GM12872 (cell line): ENCODE measurements around the gene BARX2.

Experiments
- TF ChIP-seq, protein P1 (sequence below): IDR thresholded peaks from 3 replicates; pipeline ENCODE4 v1.5.1; 2011; ENCODE audit warnings: low read depth, mild to moderate bottlenecking, low read length, moderate library complexity; ENCODE audit not compliant: insufficient read depth

BARX2 gene

DNA sequence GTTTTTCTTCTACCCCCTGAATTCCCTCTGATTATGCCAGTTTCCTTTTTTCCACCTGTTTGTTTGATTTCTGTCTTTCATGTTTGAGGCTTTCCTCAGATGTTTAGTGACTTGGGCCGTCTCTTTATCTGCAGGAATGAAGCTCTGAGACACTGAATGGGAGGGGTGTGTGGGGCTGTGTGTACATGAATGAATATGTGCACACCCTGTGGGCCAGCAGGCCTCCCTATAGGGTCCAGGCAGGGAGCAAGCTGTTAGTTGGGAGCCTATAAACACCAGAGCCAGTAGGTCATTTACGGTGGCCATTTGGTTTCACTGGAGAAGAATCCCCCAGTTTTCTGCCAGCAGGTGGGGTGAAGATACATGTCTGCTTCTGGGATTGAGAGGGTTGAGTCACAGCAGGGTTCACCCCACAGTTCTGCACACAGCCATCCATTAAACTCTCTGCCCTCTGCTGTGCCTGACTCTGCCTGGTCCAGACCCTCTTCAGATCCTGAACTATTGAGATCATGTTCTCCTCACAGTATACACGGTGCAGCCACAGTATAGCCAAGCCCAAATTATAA lies 34.8 kb downstream of the BARX2 start:
- TF ChIP-seq, protein P1, sequence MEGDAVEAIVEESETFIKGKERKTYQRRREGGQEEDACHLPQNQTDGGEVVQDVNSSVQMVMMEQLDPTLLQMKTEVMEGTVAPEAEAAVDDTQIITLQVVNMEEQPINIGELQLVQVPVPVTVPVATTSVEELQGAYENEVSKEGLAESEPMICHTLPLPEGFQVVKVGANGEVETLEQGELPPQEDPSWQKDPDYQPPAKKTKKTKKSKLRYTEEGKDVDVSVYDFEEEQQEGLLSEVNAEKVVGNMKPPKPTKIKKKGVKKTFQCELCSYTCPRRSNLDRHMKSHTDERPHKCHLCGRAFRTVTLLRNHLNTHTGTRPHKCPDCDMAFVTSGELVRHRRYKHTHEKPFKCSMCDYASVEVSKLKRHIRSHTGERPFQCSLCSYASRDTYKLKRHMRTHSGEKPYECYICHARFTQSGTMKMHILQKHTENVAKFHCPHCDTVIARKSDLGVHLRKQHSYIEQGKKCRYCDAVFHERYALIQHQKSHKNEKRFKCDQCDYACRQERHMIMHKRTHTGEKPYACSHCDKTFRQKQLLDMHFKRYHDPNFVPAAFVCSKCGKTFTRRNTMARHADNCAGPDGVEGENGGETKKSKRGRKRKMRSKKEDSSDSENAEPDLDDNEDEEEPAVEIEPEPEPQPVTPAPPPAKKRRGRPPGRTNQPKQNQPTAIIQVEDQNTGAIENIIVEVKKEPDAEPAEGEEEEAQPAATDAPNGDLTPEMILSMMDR: no peak

DNA sequence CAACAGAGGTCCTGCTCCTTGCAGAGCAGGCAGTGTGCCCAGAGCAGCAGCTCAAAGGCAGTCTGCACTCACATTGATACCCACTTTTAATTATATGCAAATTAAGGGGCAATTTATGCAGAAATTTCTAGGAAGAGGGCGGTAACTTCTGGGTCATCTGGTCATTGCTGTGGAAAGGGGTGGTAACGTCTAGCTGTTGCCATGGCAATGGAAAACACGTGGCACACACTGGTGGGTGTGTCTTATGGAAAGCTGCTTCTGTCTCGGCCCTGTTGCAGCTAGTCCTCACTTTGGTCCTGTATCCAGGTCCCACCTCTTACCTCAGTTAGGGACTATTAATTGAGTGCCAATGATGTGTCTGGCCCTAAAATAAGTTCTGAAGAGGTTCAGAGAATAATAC lies 36.8 kb downstream of the BARX2 start:
- TF ChIP-seq, protein P1: no peak

DNA sequence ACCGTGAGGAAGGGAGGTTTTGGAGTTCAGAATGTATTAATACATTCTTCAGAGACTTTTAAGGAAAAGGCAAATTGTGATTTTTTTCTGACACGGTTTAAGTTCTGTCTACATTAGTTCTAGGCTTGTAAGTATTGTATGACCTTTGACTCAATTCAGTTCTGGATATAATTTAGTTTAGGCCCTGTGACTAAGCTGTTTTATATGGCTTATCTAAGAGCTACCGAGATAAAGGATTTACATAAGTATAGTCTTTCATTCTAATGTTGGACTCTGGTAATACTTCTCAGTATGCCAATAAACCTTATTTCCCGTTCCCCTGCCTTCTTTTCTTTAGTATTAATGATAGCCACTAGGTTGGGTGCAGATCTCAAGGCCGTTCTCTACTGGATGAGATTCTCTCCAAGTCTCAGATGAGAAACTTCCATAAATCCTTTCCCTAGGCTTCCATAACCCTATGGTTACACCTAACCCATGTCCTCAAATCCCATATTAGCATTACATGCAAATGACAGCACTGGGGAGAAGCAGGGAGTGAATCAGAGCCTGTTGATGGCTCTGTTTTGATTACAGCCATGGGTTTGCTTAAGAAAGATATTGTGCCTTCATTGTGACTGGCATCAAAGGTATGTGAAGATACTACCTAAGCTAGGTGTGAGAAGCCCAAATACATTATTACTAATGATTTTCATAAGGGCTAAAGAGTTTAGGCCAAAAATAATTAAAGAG lies 38.7 kb downstream of the BARX2 start:
- TF ChIP-seq, protein P1: no peak

DNA sequence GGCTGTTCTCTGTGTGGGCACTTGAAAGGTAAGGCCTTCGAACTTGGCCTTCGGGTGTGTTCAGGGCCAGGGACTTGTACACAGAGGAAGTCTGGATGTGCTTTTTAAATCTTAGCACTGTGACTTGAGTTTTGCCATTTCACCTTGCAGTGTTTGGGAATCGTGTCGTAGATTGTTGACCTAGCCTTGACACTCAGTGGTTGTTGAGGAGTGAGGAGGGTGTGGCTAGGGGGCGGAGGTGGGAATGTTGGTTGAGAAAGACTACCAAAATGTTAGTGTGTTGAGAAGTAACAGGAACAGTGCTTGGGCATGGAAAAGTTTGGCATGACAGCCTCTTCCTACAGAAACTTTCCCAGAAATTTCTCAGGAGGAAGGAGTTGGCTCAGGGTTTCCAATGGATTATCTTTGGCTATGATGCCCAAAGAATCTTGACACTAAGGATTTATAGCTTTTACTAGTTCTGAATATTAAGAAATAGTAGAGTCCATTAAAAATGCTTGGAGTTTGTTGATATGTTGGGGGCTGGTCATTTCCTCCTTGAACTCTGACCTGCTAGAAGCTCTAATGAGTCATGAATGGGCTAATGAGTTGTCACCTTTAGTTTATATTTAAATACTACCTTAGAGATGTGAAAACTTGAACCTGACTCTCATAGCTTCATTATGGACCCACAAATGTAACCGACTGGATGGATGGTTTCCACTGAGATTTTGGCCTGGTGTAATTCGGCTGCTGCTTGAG lies 40.6 kb downstream of the BARX2 start:
- TF ChIP-seq, protein P1: no peak

DNA sequence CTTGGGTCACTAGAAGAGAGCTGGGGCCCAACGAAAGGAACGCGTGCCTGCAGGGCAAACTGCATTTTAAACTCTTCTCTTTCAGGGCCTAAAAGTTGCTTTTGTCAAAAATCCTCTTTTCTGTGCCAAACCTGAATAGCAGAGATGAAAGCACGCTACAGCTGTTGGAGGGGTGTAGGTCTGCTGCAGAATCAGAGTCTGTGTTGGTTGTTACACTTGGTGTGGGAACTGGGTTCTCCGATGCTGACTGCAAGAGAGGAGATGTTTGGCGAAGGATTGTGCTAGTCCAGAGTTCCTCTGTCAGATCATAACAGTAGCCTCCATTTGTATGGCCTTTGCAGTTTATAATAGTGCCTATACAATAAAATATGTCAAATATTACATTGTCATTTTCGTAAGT lies 41.8 kb downstream of the BARX2 start:
- TF ChIP-seq, protein P1: no peak

DNA sequence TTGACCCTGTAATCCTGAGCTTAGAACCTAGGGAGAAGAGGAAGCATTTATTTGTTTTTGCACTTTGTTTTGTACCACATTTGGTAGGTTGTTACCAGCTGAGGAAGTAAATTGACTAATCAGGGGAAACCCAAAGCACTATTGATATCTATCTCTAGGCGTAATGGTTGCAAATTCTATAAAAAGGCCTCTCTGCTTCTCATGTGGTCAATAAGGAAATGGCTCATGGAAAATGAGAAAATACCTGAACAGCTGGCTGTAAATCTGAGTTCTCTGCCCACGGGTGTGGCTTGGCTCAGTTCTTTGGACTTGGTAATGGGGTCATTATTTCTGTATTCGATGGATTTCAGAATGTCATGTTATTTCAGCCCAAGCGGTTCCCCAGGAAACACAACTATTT lies 42.4 kb downstream of the BARX2 start:
- TF ChIP-seq, protein P1: no peak

DNA sequence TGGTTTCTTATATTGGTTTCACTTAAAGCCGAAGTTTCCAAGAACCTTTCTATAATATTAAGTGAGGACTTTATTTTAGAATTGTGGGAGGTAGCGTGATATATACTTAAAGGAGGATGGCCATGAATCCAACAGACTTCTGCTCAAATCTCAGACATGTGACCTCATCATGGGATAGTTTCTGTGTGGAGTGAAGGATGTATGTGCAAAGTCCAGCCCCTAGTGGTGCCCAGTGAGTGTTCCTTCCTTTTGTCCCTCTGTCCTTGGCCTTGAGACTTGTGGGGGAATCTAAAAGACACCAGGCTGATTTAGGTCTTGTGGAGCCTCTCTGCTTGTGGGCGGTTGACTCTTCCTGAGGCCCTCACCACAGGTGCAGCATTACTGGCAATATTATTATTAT lies 43.7 kb downstream of the BARX2 start:
- TF ChIP-seq, protein P1: no peak
